SK-N-SH (cell line): Measurements from ENCODE around the gene SCO2.

Source experiments
- CTCF ChIP-seq: fragments of 200-600 bp; sonication (generic); IDR thresholded peaks from 2 replicates; pipeline ENCODE4 v1.6.1; 2017; ENCODE audit warnings: antibody characterized with exemption, mild to moderate bottlenecking, moderate library complexity
- EZH2phosphoT487 ChIP-seq: fragments of 200-600 bp; sonication (generic); IDR thresholded peaks from 2 replicates; pipeline ENCODE4 v1.6.1; 2017; ENCODE audit warnings: low read depth, mixed run types, mild to moderate bottlenecking, antibody characterized with exemption, moderate library complexity, borderline replicate concordance
- FOXJ3 ChIP-seq: sonication (generic); formaldehyde crosslinking; IDR thresholded peaks from 2 replicates; pipeline ENCODE4 v1.5.1; 2020; ENCODE audit warnings: mild to moderate bottlenecking, missing genetic modification reagents
- FOXM1 ChIP-seq: IDR thresholded peaks from 2 replicates; pipeline ENCODE4 v1.4.0; 2012; ENCODE audit warnings: low read depth, mild to moderate bottlenecking
- GABPA ChIP-seq: IDR thresholded peaks from 2 replicates; pipeline ENCODE4 v1.4.0; 2012; ENCODE audit warnings: low read depth, mild to moderate bottlenecking
- JUND ChIP-seq: IDR thresholded peaks from 2 replicates; pipeline ENCODE4 v1.4.0; 2012
- POLR2AphosphoS5 ChIP-seq: IDR thresholded peaks from 2 replicates; pipeline ENCODE4 v1.6.1; 2012; ENCODE audit warnings: low read depth, low read length
- RCOR1 ChIP-seq: fragments of 150-350 bp; IDR thresholded peaks from 2 replicates; pipeline ENCODE4 v1.6.1; 2017; ENCODE audit warnings: antibody characterized with exemption, low read length
- REST ChIP-seq: IDR thresholded peaks from 2 replicates; pipeline ENCODE4 v1.6.1; 2012; ENCODE audit warnings: mild to moderate bottlenecking, low read depth, low read length, moderate library complexity
- TAF1 ChIP-seq: IDR thresholded peaks from 2 replicates; pipeline ENCODE4 v1.6.1; 2012; ENCODE audit warnings: low read depth, mild to moderate bottlenecking, low read length, moderate library complexity, borderline replicate concordance
- ZBTB33 ChIP-seq: IDR thresholded peaks from 2 replicates; pipeline ENCODE4 v1.4.0; 2012; ENCODE audit warnings: low read depth, borderline replicate concordance

- TF ChIP-seq CTCF (no peak), FOXJ3 (CRISPR knock-in tag) (no peak), RCOR1 (no peak), GABPA (no peak), TAF1 (no peak), POLR2AphosphoS5 (no peak), ZBTB33 (no peak), JUND (no peak), EZH2phosphoT487 (no peak), FOXM1 (no peak), REST (no peak)
These were observed 24.9 kb downstream of the SCO2 start for GRCh38 chr22:50500452-50500851.
